Peyer's patch (tissue), 4 donors: ENCODE measurements around the gene OPCML.

ENCODE experiments used
- POLR2A ChIP-seq, 2 donors: fragments of 450-650 bp; IDR thresholded peaks; one replicate each; pipeline ENCODE4 v1.5.1; 2017; ENCODE audit warnings: antibody characterized with exemption in 2 of 2, mild to moderate bottlenecking in 2 of 2, moderate library complexity in 2 of 2
- TF ChIP-seq, protein P1 (sequence below), 6 experiments: fragments of 450-650 bp in 4 of 6; fragments of 200-600 bp in 2 of 6; sonication (generic) in 1 of 6; IDR thresholded peaks; one replicate each; pipeline ENCODE4 v1.5.1; 2017 to 2019; ENCODE audit warnings: antibody characterized with exemption in 6 of 6, mild to moderate bottlenecking in 3 of 6, moderate library complexity in 1 of 6

DNA sequence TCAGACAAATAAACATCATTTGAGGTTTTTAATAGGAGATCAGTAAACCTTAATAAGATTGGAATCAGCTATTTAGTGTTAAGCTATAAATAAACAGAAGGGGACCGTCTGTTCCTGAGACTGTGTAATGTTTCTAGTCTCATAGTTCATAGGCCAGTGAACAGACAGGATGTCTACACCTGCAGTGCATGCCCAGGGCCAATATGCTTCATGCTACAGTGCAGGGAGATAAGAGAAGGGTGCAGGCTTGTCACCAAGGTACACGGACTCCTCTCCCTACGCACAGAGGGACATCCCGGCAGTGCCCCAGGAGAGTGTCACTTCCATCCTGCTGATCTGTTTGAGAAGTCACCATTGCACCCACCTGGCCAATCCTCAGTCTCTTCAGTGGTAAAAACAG is 148.6 kb downstream of the OPCML start:
- TF ChIP-seq, protein P1, sequence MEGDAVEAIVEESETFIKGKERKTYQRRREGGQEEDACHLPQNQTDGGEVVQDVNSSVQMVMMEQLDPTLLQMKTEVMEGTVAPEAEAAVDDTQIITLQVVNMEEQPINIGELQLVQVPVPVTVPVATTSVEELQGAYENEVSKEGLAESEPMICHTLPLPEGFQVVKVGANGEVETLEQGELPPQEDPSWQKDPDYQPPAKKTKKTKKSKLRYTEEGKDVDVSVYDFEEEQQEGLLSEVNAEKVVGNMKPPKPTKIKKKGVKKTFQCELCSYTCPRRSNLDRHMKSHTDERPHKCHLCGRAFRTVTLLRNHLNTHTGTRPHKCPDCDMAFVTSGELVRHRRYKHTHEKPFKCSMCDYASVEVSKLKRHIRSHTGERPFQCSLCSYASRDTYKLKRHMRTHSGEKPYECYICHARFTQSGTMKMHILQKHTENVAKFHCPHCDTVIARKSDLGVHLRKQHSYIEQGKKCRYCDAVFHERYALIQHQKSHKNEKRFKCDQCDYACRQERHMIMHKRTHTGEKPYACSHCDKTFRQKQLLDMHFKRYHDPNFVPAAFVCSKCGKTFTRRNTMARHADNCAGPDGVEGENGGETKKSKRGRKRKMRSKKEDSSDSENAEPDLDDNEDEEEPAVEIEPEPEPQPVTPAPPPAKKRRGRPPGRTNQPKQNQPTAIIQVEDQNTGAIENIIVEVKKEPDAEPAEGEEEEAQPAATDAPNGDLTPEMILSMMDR (IDR thresholded peaks at IDR 0.05) = no peak
- TF ChIP-seq POLR2A (IDR thresholded peaks at IDR 0.05) = no peak
